ENCODE results near the gene LARGE2.
A peak's percentile ranks its signal among the peaks of the same experiment; 100 is the strongest.

- TF ChIP-seq POLR2A (IDR thresholded peaks at IDR 0.05) (no peak), CTCF (IDR thresholded peaks at IDR 0.05) (peak in 2 of 3 donors; percentile 13 to 14)
Measured at GRCh38 chr11:45921561-45922424, 663 bp upstream of the LARGE2 start.
